ENCODE measurements around the gene SLC38A2.
"Not testable (repeated sequence)": the region's sequence is repeated elsewhere in the genome, so short reads cannot be mapped to it uniquely, and the experiment has no call there.

The SLC38A2 gene

GRCh38 chr12:46349253-46349652 lies 23.3 kb downstream of the SLC38A2 start:
- ChIA-PET CTCF (no interaction called here), POLR2A (no interaction called here)
- TF ChIP-seq LEF1 (IDR thresholded peaks at IDR 0.05; ENCODE audit: borderline replicate concordance) (no peak), L3MBTL2 (conservative IDR thresholded peaks at IDR 0.05) (no peak), PKNOX1 (IDR thresholded peaks at IDR 0.05) (no peak), ELF4 (IDR thresholded peaks at IDR 0.05) (no peak), FOXM1 (IDR thresholded peaks at IDR 0.05; ENCODE audit: borderline replicate concordance) (no peak), FOXK2 (IDR thresholded peaks at IDR 0.05) (no peak), BHLHE40 (IDR thresholded peaks at IDR 0.05; ENCODE audit: borderline replicate concordance) (no peak), ZNF384 (IDR thresholded peaks at IDR 0.05) (no peak), NFRKB (IDR thresholded peaks at IDR 0.05) (no peak), SP1 (IDR thresholded peaks at IDR 0.05) (no peak), ARNT (IDR thresholded peaks at IDR 0.05) (no peak), FOXA1 (IDR thresholded peaks at IDR 0.05) (no peak), HDGF (IDR thresholded peaks at IDR 0.05; ENCODE audit: borderline replicate concordance) (no peak), SUZ12 (IDR thresholded peaks at IDR 0.05) (no peak), CTBP1 (IDR thresholded peaks at IDR 0.05; ENCODE audit: borderline replicate concordance) (no peak), TARDBP (IDR thresholded peaks at IDR 0.05) (no peak)
- no peak for DNase-seq (ENCODE audit: extremely low spot score)

GRCh38 chr12:46343118-46343852 lies 29.3 kb downstream of the SLC38A2 start:
- CTCF ChIA-PET = no interaction called here
- POLR2A ChIA-PET = no interaction called here
- no peak for TF ChIP-seq SP1 (IDR thresholded peaks at IDR 0.05)
- no peak for TF ChIP-seq FOXA1 (IDR thresholded peaks at IDR 0.05)
- no peak for TF ChIP-seq PKNOX1 (IDR thresholded peaks at IDR 0.05)
- no peak for TF ChIP-seq FOXM1 (IDR thresholded peaks at IDR 0.05; ENCODE audit: borderline replicate concordance)
- no peak for TF ChIP-seq TARDBP (IDR thresholded peaks at IDR 0.05)
- no peak for TF ChIP-seq BHLHE40 (IDR thresholded peaks at IDR 0.05; ENCODE audit: borderline replicate concordance)
- no peak for TF ChIP-seq ARNT (IDR thresholded peaks at IDR 0.05)
- DNase-seq (ENCODE audit: extremely low spot score) = no peak

GRCh38 chr12:46342562-46343033 lies 30.0 kb downstream of the SLC38A2 start:
- ChIA-PET POLR2A (no interaction called here), CTCF (no interaction called here)
- DNase-seq (ENCODE audit: extremely low spot score) = peak; percentile 12
- no peak for TF ChIP-seq NFRKB (IDR thresholded peaks at IDR 0.05)
- no peak for TF ChIP-seq BHLHE40 (IDR thresholded peaks at IDR 0.05; ENCODE audit: borderline replicate concordance)
- TF ChIP-seq CTBP1 (IDR thresholded peaks at IDR 0.05; ENCODE audit: borderline replicate concordance) = no peak
- no peak for TF ChIP-seq ARNT (IDR thresholded peaks at IDR 0.05)
- no peak for TF ChIP-seq PKNOX1 (IDR thresholded peaks at IDR 0.05)
- TF ChIP-seq ZNF384 (IDR thresholded peaks at IDR 0.05) = no peak
- no peak for TF ChIP-seq LEF1 (IDR thresholded peaks at IDR 0.05; ENCODE audit: borderline replicate concordance)
- no peak for TF ChIP-seq ELF4 (IDR thresholded peaks at IDR 0.05)
- TF ChIP-seq FOXK2 (IDR thresholded peaks at IDR 0.05) = no peak
- no peak for TF ChIP-seq L3MBTL2 (conservative IDR thresholded peaks at IDR 0.05)
- no peak for TF ChIP-seq FOXA1 (IDR thresholded peaks at IDR 0.05)
- no peak for TF ChIP-seq HDGF (IDR thresholded peaks at IDR 0.05; ENCODE audit: borderline replicate concordance)
- no peak for TF ChIP-seq FOXM1 (IDR thresholded peaks at IDR 0.05; ENCODE audit: borderline replicate concordance)
- TF ChIP-seq SP1 (IDR thresholded peaks at IDR 0.05) = no peak
- no peak for TF ChIP-seq TARDBP (IDR thresholded peaks at IDR 0.05)
- no peak for TF ChIP-seq SUZ12 (IDR thresholded peaks at IDR 0.05)

- TF ChIP-seq FOXA1 (IDR thresholded peaks at IDR 0.05) = no peak
- TF ChIP-seq HDGF (IDR thresholded peaks at IDR 0.05; ENCODE audit: borderline replicate concordance) = no peak
- no peak for TF ChIP-seq SUZ12 (IDR thresholded peaks at IDR 0.05)
- no peak for TF ChIP-seq ZNF384 (IDR thresholded peaks at IDR 0.05)
- no peak for TF ChIP-seq SP1 (IDR thresholded peaks at IDR 0.05)
- TF ChIP-seq FOXK2 (IDR thresholded peaks at IDR 0.05) = no peak
- no peak for TF ChIP-seq FOXM1 (IDR thresholded peaks at IDR 0.05; ENCODE audit: borderline replicate concordance)
- TF ChIP-seq PKNOX1 (IDR thresholded peaks at IDR 0.05) = no peak
- TF ChIP-seq L3MBTL2 (conservative IDR thresholded peaks at IDR 0.05) = no peak
- TF ChIP-seq ARNT (IDR thresholded peaks at IDR 0.05) = no peak
- TF ChIP-seq LEF1 (IDR thresholded peaks at IDR 0.05; ENCODE audit: borderline replicate concordance) = no peak
- no peak for TF ChIP-seq BHLHE40 (IDR thresholded peaks at IDR 0.05; ENCODE audit: borderline replicate concordance)
- ChIA-PET CTCF (no interaction called here), POLR2A (no interaction called here)
- DNase-seq (ENCODE audit: extremely low spot score) = no peak
These were observed 33.5 kb downstream of the SLC38A2 start for GRCh38 chr12:46339051-46339450.

GRCh38 chr12:46332260-46332659 lies 40.3 kb downstream of the SLC38A2 start:
- no peak for DNase-seq (ENCODE audit: extremely low spot score)
- CTCF ChIA-PET = no interaction called here
- TF ChIP-seq L3MBTL2 (conservative IDR thresholded peaks at IDR 0.05) (no peak), NFRKB (IDR thresholded peaks at IDR 0.05) (no peak), SP1 (IDR thresholded peaks at IDR 0.05) (no peak), CTBP1 (IDR thresholded peaks at IDR 0.05; ENCODE audit: borderline replicate concordance) (no peak), FOXK2 (IDR thresholded peaks at IDR 0.05) (no peak), LEF1 (IDR thresholded peaks at IDR 0.05; ENCODE audit: borderline replicate concordance) (no peak), ARNT (IDR thresholded peaks at IDR 0.05) (no peak), SUZ12 (IDR thresholded peaks at IDR 0.05) (no peak), FOXM1 (IDR thresholded peaks at IDR 0.05; ENCODE audit: borderline replicate concordance) (no peak), TARDBP (IDR thresholded peaks at IDR 0.05) (no peak), HDGF (IDR thresholded peaks at IDR 0.05; ENCODE audit: borderline replicate concordance) (no peak), ZNF384 (IDR thresholded peaks at IDR 0.05) (no peak), ELF4 (IDR thresholded peaks at IDR 0.05) (no peak), BHLHE40 (IDR thresholded peaks at IDR 0.05; ENCODE audit: borderline replicate concordance) (no peak), PKNOX1 (IDR thresholded peaks at IDR 0.05) (no peak)
- POLR2A ChIA-PET = no interaction called here

- DNase-seq (ENCODE audit: extremely low spot score); CTCF ChIA-PET: not testable (repeated sequence)
These were observed 47.5 kb downstream of the SLC38A2 start for GRCh38 chr12:46325075-46325474.

More at GRCh38 chr12:46325075-46325474, 47.5 kb downstream of the SLC38A2 start:
- POLR2A ChIA-PET = not testable (repeated sequence)
